CD14-positive monocyte (primary cell): Measurements from ENCODE around the gene SHISAL1. TPM values are rescaled to one million over a fixed set of nuclear protein-coding genes. Genes with fewer than 3 reads are reported as not detected.

Experiments used
- DNase-seq, 3 donors: peaks; one replicate each; pipeline ENCODE4 v3.0.0-alpha.2; 2011 to 2022
- H2AFZ ChIP-seq: 2 replicates; pipeline ENCODE4 v1.6.0; 2012; ENCODE audit warnings: mild to moderate bottlenecking, low read depth, low read length, inconsistent platforms; ENCODE audit not compliant: insufficient read depth, poor library complexity, severe bottlenecking
- H3K27ac ChIP-seq, 2 donors: 1 replicate in 1 of 2; 2 replicates in 1 of 2; pipeline ENCODE4 v1.5.1; 2012 to 2013; ENCODE audit warnings: low read length in 2 of 2, control low read depth in 1 of 2, inconsistent platforms in 1 of 2, low read depth in 1 of 2, mild to moderate bottlenecking in 1 of 2
- H3K27me3 ChIP-seq, 2 donors: one replicate each; pipeline versions ENCODE4 v1.6.0 to v1.6.1; 2011 to 2013; ENCODE audit warnings: low read length in 2 of 2; ENCODE audit not compliant: control insufficient read depth in 2 of 2, insufficient read depth in 2 of 2
- H3K36me3 ChIP-seq, 2 donors: replicated peaks in 1 of 2; 1 replicate in 1 of 2; 2 replicates in 1 of 2; pipeline versions ENCODE4 v1.5.1 to v1.6.1; 2012 to 2013; ENCODE audit warnings: low read length in 2 of 2, control low read depth in 1 of 2, inconsistent platforms in 1 of 2, mild to moderate bottlenecking in 1 of 2; ENCODE audit not compliant: insufficient read depth in 2 of 2, control insufficient read depth in 1 of 2
- H3K4me1 ChIP-seq, 2 donors: 1 replicate in 1 of 2; 2 replicates in 1 of 2; pipeline versions ENCODE4 v1.5.1 to v1.6.1; 2012 to 2013; ENCODE audit warnings: low read length in 2 of 2, control low read depth in 1 of 2, inconsistent platforms in 1 of 2, mild to moderate bottlenecking in 1 of 2, moderate library complexity in 1 of 2; ENCODE audit not compliant: insufficient read depth in 2 of 2, control insufficient read depth in 1 of 2
- H3K4me2 ChIP-seq: replicated peaks from 2 replicates; pipeline ENCODE3; 2012; ENCODE audit warnings: low read length, moderate library complexity, mild to moderate bottlenecking; ENCODE audit not compliant: poor library complexity, severe bottlenecking; ENCODE audit errors: extremely low read depth
- H3K4me3 ChIP-seq, 3 experiments: fragments of 200-600 bp in 1 of 3; sonication (generic) in 1 of 3; replicated peaks in 1 of 3; 1 replicate in 2 of 3; 2 replicates in 1 of 3; pipeline ENCODE4 v1.5.1; 2011 to 2013; ENCODE audit warnings: low read length in 3 of 3, mild to moderate bottlenecking in 3 of 3, control low read depth in 2 of 3, low read depth in 2 of 3, inconsistent platforms in 1 of 3, moderate library complexity in 1 of 3
- H3K79me2 ChIP-seq: 2 replicates; pipeline ENCODE4 v1.6.0; 2012; ENCODE audit warnings: mild to moderate bottlenecking, control low read depth, inconsistent platforms, low read length, moderate library complexity; ENCODE audit not compliant: insufficient read depth
- H3K9ac ChIP-seq: 2 replicates; pipeline ENCODE4 v1.6.0; 2017; ENCODE audit warnings: low read length, mild to moderate bottlenecking; ENCODE audit not compliant: insufficient read depth, poor library complexity, severe bottlenecking
- H3K9me3 ChIP-seq, 2 donors: replicated peaks in 1 of 2; 1 replicate in 1 of 2; 2 replicates in 1 of 2; pipeline versions ENCODE4 v1.5.1 to v1.6.1; 2012 to 2013; ENCODE audit warnings: low read length in 2 of 2, control low read depth in 1 of 2; ENCODE audit not compliant: control insufficient read depth in 1 of 2, insufficient read depth in 1 of 2
- H4K20me1 ChIP-seq: 2 replicates; pipeline ENCODE4 v1.6.0; 2012; ENCODE audit warnings: mild to moderate bottlenecking, low read length, control low read depth, moderate library complexity; ENCODE audit not compliant: insufficient read depth
- H3K27ac Mint-ChIP-seq, 7 donors: one replicate each; pipeline ENCODE4 v1.8.0; 2020; ENCODE audit warnings: mild to moderate bottlenecking in 7 of 7, mixed read lengths in 7 of 7, moderate library complexity in 6 of 7, inconsistent platforms in 2 of 7
- H3K27me3 Mint-ChIP-seq, 3 donors: one replicate each; pipeline ENCODE4 v1.8.0; 2021 to 2022; ENCODE audit warnings: low read depth in 3 of 3, mild to moderate bottlenecking in 3 of 3, mixed read lengths in 3 of 3, moderate library complexity in 3 of 3, inconsistent platforms in 1 of 3
- H3K36me3 Mint-ChIP-seq, 2 donors: one replicate each; pipeline ENCODE4 v1.8.0; 2020; ENCODE audit warnings: mixed read lengths in 2 of 2, inconsistent platforms in 1 of 2, mild to moderate bottlenecking in 1 of 2
- H3K4me1 Mint-ChIP-seq: one replicate; pipeline ENCODE4 v1.8.0; 2020; ENCODE audit warnings: mild to moderate bottlenecking, mixed read lengths
- H3K4me3 Mint-ChIP-seq, 2 donors: one replicate each; pipeline ENCODE4 v1.8.0; 2020; ENCODE audit warnings: mild to moderate bottlenecking in 2 of 2, mixed read lengths in 2 of 2, moderate library complexity in 1 of 2
- H3K9me3 Mint-ChIP-seq, 7 donors: one replicate each; pipeline ENCODE4 v1.8.0; 2020 to 2022; ENCODE audit warnings: mixed read lengths in 7 of 7, mild to moderate bottlenecking in 6 of 7, moderate library complexity in 6 of 7, inconsistent platforms in 2 of 7
- CTCF ChIP-seq: fragments of 200-600 bp; IDR thresholded peaks from one replicate; pipeline ENCODE4 v1.8.0; 2022; ENCODE audit warnings: antibody characterized with exemption, mild to moderate bottlenecking
- WGBS: methylation state at CpG from one replicate; pipeline ENCODE4 v1.1.5; 2013; ENCODE audit warnings: missing lambda C conversion rate; ENCODE audit not compliant: insufficient coverage; 5-methylcytosine and 5-hydroxymethylcytosine counted together
- intact Hi-C, 2 donors: fragments of 100-400 bp; cut with micrococcal nuclease; formaldehyde crosslinking; loops; one replicate each; pipeline versions ENCODE4 v1.15.0 to v1.15.1; 2023
- polyA plus RNA-seq, 3 donors: library from polyadenylated mRNA; depleted of rRNA in 1 of 3; unstranded in 2 of 3; stranded (reverse) in 1 of 3; fragments of 300-500 nt in 2 of 3; fragments of >200 nt in 1 of 3; fragmentation: Illumina TruSeq in 2 of 3; gene quantifications; 1 replicate in 2 of 3; 2 replicates in 1 of 3; pipeline ENCODE4 v1.2.3, GENCODE V29; 2012 to 2021

SHISAL1 gene
- polyA plus RNA-seq, 3 donors, result not detected

GRCh38 chr22:44201665-44202064 lies 111.1 kb downstream of the SHISAL1 start:
- peaks cover 8% of the 10 kb centered on the region for H3K4me1 Mint-ChIP-seq
- TF ChIP-seq CTCF, result no peak
- no peak for DNase-seq
- H3K27ac Mint-ChIP-seq, result peak overlapping the region in 2 of 7 donors; percentile 46 to 70
- H3K36me3 Mint-ChIP-seq, result peaks cover 84 to 95% of the 10 kb centered on the region in 2 donors
- intact Hi-C loops, result no loop called here
- Histone ChIP-seq H3K4me3 (no peak overlapping the region), H3K27me3 (no peaks in the 10 kb centered on the region), H3K36me3 (peaks cover 86 to 98% of the 10 kb centered on the region in 2 donors), H3K79me2 (peaks cover 6% of the 10 kb centered on the region), H2AFZ (no peak overlapping the region), H3K4me1 (no peaks in the 10 kb centered on the region), H3K27ac (peak overlapping the region in 1 of 2 donors; percentile 20), H3K9ac (no peak overlapping the region), H3K4me2 (no peak overlapping the region), H3K9me3 (no peaks in the 10 kb centered on the region), H4K20me1 (peaks cover 96% of the 10 kb centered on the region)
- H3K9me3 Mint-ChIP-seq, result peaks cover 0 to 2% (median 0%) of the 10 kb centered on the region in 7 donors
- no peak overlapping the region for H3K4me3 Mint-ChIP-seq
- H3K27me3 Mint-ChIP-seq, result peaks cover 0 to 2% (median 0%) of the 10 kb centered on the region in 3 donors
- WGBS, result 97% methylated on average over 9 of the region's 12 CpGs

- Histone ChIP-seq H3K79me2 (peaks cover 8% of the 10 kb centered on the region), H3K27me3 (no peaks in the 10 kb centered on the region), H3K4me3 (no peak overlapping the region), H2AFZ (no peak overlapping the region), H3K9me3 (no peaks in the 10 kb centered on the region), H3K27ac (peak overlapping the region in 1 of 2 donors; percentile 26), H3K4me2 (no peak overlapping the region), H3K4me1 (no peaks in the 10 kb centered on the region), H4K20me1 (peaks cover 96% of the 10 kb centered on the region), H3K36me3 (peaks cover 88 to 100% of the 10 kb centered on the region in 2 donors), H3K9ac (no peak overlapping the region)
- intact Hi-C loops, result no loop called here
- Mint-ChIP-seq H3K4me3 (no peak overlapping the region), H3K27me3 (peaks cover 0 to 2% (median 0%) of the 10 kb centered on the region in 3 donors), H3K4me1 (peaks cover 8% of the 10 kb centered on the region), H3K9me3 (peaks cover 0 to 2% (median 0%) of the 10 kb centered on the region in 7 donors), H3K27ac (peak overlapping the region in 4 of 7 donors; percentile 18 to 70 (median 34)), H3K36me3 (peaks cover 88 to 97% of the 10 kb centered on the region in 2 donors)
- no peak for DNase-seq
- no peak for TF ChIP-seq CTCF
- 69% methylated on average over 17 of the region's 17 CpGs for WGBS
Measured at GRCh38 chr22:44200855-44201550, 111.7 kb downstream of the SHISAL1 start.
